ENCODE results near the gene ZNF48.
A peak's percentile ranks its signal among the peaks of the same experiment; 100 is the strongest.

The ZNF48 gene

GRCh38 chr16:30444231-30445148, 49.3 kb downstream of the ZNF48 start:
- no peak for DNase-seq

DNA sequence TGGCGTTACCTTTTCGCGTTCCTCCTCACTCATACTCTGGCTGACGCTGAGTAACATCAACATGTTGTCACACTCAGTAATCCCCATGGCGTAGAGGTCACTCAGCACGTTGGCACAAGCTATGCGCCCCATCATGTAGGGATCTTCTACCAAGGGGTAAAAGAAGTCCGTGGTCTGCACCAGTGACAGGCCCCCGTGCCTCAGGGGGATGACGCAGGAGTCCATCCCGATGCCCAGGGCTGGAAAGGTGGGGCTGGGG, 49.9 kb downstream of the ZNF48 start:
- no peak for DNase-seq

- peak; percentile 99 for DNase-seq
These were observed 50.4 kb downstream of the ZNF48 start, which contains the start of gene SEPHS2 for GRCh38 chr16:30445408-30446202. Gene SEPHS2, minus strand, starts transcription at chr16:30445874. Its CDS starts 147 bp downstream, at chr16:30445727.

GRCh38 chr16:30446203-30446595, 51.0 kb downstream of the ZNF48 start:
- DNase-seq, result no peak

GRCh38 chr16:30447512-30448226, 52.4 kb downstream of the ZNF48 start:
- no peak for DNase-seq

DNA sequence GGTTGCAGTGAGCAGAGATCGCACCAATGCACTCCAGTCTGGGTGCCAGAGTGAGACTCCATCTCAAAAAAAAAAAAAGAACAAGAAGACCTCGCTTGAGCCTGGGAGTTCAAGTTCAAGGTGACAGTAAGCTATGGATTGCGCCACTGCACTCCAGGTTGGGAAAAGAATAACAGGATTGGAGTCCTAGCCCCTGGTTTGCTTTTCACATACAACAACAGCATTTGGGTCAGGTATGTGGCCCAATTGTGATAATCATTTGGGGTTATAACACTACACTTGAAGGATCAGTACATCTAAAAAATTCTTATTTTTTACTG, 53.9 kb downstream of the ZNF48 start:
- no peak for DNase-seq

All from MV-4-11 (cell line).